Vagina (tissue), 2 donors: ENCODE results near the gene ARFGEF3.

ENCODE experiments used
- CTCF ChIP-seq, 3 experiments: fragments of 450-650 bp in 2 of 3; fragments of 200-600 bp in 1 of 3; sonication (generic) in 1 of 3; IDR thresholded peaks; one replicate each; pipeline ENCODE4 v1.5.1; 2017 to 2019; ENCODE audit warnings: antibody characterized with exemption in 3 of 3, mild to moderate bottlenecking in 2 of 3, moderate library complexity in 2 of 3
- POLR2A ChIP-seq, 2 donors: fragments of 450-650 bp; IDR thresholded peaks; one replicate each; pipeline ENCODE4 v1.6.1; 2017; ENCODE audit warnings: antibody characterized with exemption in 2 of 2, mild to moderate bottlenecking in 2 of 2, moderate library complexity in 2 of 2

- TF ChIP-seq POLR2A (IDR thresholded peaks at IDR 0.05) (no peak), CTCF (IDR thresholded peaks at IDR 0.05) (no peak)
Measured at GRCh38 chr6:138307352-138307751, 145.6 kb downstream of the ARFGEF3 start.
